Lung (tissue), 12 donors: Measurements from ENCODE around the gene PRKG1. TPM values are rescaled to one million over a fixed set of nuclear protein-coding genes. Genes with fewer than 3 reads are reported as not detected.

Source experiments
- ATAC-seq: fragments of 200-7000 bp; cut with Tn5 transposase; one replicate; pipeline ENCODE4 v1.9.1; 2020; ENCODE audit warnings: moderate number of reproducible peaks; ENCODE audit not compliant: insufficient read depth, low FRiP score
- DNase-seq, 3 donors: peaks; one replicate each; pipeline ENCODE4 v3.0.0-alpha.2; 2013 to 2017
- H3K27ac ChIP-seq, 2 donors: one replicate each; pipeline ENCODE4 v1.5.1; 2013; ENCODE audit warnings: mild to moderate bottlenecking in 2 of 2, moderate library complexity in 2 of 2, control low read depth in 1 of 2, inconsistent platforms in 1 of 2, low read depth in 1 of 2, low read length in 1 of 2
- H3K27me3 ChIP-seq, 3 donors: one replicate each; pipeline ENCODE4 v1.5.1; 2013; ENCODE audit warnings: low read length in 2 of 3; ENCODE audit not compliant: control insufficient read depth in 3 of 3, insufficient read depth in 3 of 3
- H3K36me3 ChIP-seq, 4 donors: one replicate each; pipeline ENCODE4 v1.5.1; 2013; ENCODE audit warnings: low read length in 4 of 4, mild to moderate bottlenecking in 1 of 4, moderate library complexity in 1 of 4; ENCODE audit not compliant: control insufficient read depth in 4 of 4, insufficient read depth in 4 of 4
- H3K4me1 ChIP-seq, 5 donors: one replicate each; pipeline ENCODE4 v1.5.1; 2013; ENCODE audit warnings: low read length in 5 of 5, mild to moderate bottlenecking in 2 of 5, moderate library complexity in 1 of 5; ENCODE audit not compliant: control insufficient read depth in 5 of 5, insufficient read depth in 5 of 5
- H3K4me3 ChIP-seq: one replicate; pipeline ENCODE4 v1.5.1; 2013; ENCODE audit warnings: mild to moderate bottlenecking, control low read depth, moderate library complexity
- H3K9ac ChIP-seq, 2 donors: one replicate each; pipeline ENCODE4 v1.5.1; 2013; ENCODE audit warnings: low read length in 2 of 2, control low read depth in 1 of 2; ENCODE audit not compliant: insufficient read depth in 1 of 2
- H3K9me3 ChIP-seq, 4 donors: one replicate each; pipeline ENCODE4 v1.5.1; 2013; ENCODE audit warnings: low read length in 3 of 4, mild to moderate bottlenecking in 1 of 4, moderate library complexity in 1 of 4; ENCODE audit not compliant: control insufficient read depth in 4 of 4, insufficient read depth in 3 of 4
- WGBS, 2 donors: extraction: QIAGEN DNeasy Blood & Tissue Kit; methylation state at CpG; one replicate each; pipeline ENCODE4 v1.1.7; 2013; 5-methylcytosine and 5-hydroxymethylcytosine counted together
- polyA plus RNA-seq, 2 donors: library from polyadenylated mRNA; stranded (reverse); fragments of 200-250 nt; gene quantifications; one replicate each; pipeline ENCODE4 v1.2.1, GENCODE V29; 2013
- total RNA-seq, 2 donors: library from RNA; depleted of rRNA in 1 of 2; stranded (reverse); fragments of >200 nt in 1 of 2; gene quantifications; one replicate each; pipeline ENCODE4 v1.2.1, GENCODE V29; 2014 to 2021
- TF ChIP-seq, protein P1 (sequence below): IDR thresholded peaks from 2 replicates; pipeline ENCODE4 v1.5.1; 2012; ENCODE audit warnings: mild to moderate bottlenecking; ENCODE audit errors: control extremely low read depth, extremely low read depth
- donor health status: control.
- donor health status: control.
- donor health status: Bipolar disorder and iron deficiency.
- donor health status: healthy.
- donor health status: DM: yes; HTN: yes; CAD: no.

The PRKG1 gene
- total and polyA plus RNA-seq, 4 donors: 2.1 to 50.8 (median 15.1) TPM

DNA sequence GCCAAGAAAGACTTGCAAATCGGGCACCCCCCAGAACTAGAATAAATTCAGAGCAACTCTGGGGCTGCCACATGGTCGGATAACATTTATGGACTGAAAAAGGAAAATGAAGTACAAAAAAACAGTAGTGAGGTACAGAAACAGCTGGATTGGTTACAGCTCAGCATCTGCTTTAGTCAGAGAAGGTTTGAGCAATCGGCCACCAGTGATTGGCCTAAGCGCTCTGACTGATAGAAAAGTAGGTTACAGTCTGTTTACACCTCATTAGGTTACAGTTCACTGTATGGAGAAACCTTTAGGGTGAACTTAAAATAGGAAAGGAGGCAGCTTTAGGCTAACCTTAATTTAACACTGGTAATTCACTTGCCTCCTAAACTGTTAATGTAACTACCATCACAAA lies 1137.8 kb downstream of the PRKG1 start:
- TF ChIP-seq, protein P1, sequence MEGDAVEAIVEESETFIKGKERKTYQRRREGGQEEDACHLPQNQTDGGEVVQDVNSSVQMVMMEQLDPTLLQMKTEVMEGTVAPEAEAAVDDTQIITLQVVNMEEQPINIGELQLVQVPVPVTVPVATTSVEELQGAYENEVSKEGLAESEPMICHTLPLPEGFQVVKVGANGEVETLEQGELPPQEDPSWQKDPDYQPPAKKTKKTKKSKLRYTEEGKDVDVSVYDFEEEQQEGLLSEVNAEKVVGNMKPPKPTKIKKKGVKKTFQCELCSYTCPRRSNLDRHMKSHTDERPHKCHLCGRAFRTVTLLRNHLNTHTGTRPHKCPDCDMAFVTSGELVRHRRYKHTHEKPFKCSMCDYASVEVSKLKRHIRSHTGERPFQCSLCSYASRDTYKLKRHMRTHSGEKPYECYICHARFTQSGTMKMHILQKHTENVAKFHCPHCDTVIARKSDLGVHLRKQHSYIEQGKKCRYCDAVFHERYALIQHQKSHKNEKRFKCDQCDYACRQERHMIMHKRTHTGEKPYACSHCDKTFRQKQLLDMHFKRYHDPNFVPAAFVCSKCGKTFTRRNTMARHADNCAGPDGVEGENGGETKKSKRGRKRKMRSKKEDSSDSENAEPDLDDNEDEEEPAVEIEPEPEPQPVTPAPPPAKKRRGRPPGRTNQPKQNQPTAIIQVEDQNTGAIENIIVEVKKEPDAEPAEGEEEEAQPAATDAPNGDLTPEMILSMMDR: no peak
- 81 to 84% methylated on average over 4 of the region's 4 CpGs for WGBS, 2 donors

DNA sequence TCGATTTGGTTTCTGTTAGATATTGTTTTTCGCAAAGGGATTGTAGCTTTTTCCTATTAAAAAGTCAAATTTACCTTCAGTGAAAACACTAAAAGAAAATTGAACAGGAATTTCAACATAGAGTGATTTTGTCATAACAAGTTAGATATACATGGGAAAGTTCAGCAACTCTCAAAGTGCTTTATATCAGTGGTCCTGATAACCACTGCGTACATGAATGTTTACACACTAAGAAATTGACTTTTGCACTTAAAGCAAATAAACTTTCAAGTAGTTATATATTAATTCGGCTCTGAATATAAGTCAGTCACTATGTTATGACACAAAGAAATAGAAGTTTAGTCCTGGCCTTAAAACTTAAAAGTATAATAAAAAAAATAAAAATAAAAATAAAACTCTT lies 1138.5 kb downstream of the PRKG1 start:
- Histone ChIP-seq H3K4me1 (peaks cover 0 to 31% (median 0%) of the 10 kb centered on the region in 5 donors), H3K27me3 (no peaks in the 10 kb centered on the region), H3K9me3 (no peaks in the 10 kb centered on the region), H3K36me3 (no peaks in the 10 kb centered on the region), H3K27ac (no peak overlapping the region), H3K4me3 (no peak overlapping the region), H3K9ac (no peak overlapping the region)
- TF ChIP-seq, protein P1: no peak
- ATAC-seq (no peak), DNase-seq (peak in 1 of 3 donors; percentile 22)
- 65 to 80% methylated on average over 4 of the region's 4 CpGs for WGBS, 2 donors

More for the DNA sequence above, 1137.8 kb downstream of the PRKG1 start:
- no peak overlapping the region for H3K9ac ChIP-seq
- H3K36me3 ChIP-seq: no peaks in the 10 kb centered on the region
- H3K27ac ChIP-seq: no peak overlapping the region
- peaks cover 0 to 31% (median 0%) of the 10 kb centered on the region in 5 donors for H3K4me1 ChIP-seq
- DNase-seq (peak; percentile 16 to 73 (median 63)), ATAC-seq (no peak)
- H3K4me3 ChIP-seq: no peak overlapping the region
- H3K9me3 ChIP-seq: peaks cover 0 to under 1% (median 0%) of the 10 kb centered on the region in 4 donors
- H3K27me3 ChIP-seq: no peaks in the 10 kb centered on the region

DNA sequence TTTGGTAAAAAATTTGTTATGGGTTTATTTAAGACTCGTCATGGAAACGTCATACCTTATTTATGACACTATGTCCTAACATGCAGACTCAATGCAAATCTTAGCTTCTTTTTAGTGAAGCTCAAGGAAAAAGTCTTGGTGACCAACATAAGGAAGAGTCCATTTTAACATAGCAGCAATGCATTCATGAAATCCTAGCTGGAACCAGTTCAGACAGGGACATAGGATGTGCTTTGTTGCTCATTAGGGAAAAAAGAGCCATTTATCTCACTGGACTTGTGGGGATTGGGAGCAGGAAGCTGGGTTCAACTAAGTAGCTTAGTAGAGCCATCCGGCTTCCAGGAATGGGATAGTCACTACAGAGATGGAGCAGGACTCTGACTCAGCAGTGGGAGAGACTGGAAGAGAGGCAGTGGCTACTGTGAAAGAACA lies 1139.0 kb downstream of the PRKG1 start:
- Histone ChIP-seq H3K27me3 (no peaks in the 10 kb centered on the region), H3K4me1 (peaks cover 0 to 31% (median 0%) of the 10 kb centered on the region in 5 donors), H3K4me3 (no peak overlapping the region), H3K27ac (no peak overlapping the region), H3K9ac (no peak overlapping the region), H3K36me3 (no peaks in the 10 kb centered on the region), H3K9me3 (no peaks in the 10 kb centered on the region)
- 73 to 74% methylated on average over 3 of the region's 3 CpGs for WGBS, 2 donors
- peak in 2 of 3 donors; percentile 35 to 55 for DNase-seq
- TF ChIP-seq, protein P1: no peak
- no peak for ATAC-seq
